ENCODE data around the gene KCNJ6.

Gene KCNJ6

DNA sequence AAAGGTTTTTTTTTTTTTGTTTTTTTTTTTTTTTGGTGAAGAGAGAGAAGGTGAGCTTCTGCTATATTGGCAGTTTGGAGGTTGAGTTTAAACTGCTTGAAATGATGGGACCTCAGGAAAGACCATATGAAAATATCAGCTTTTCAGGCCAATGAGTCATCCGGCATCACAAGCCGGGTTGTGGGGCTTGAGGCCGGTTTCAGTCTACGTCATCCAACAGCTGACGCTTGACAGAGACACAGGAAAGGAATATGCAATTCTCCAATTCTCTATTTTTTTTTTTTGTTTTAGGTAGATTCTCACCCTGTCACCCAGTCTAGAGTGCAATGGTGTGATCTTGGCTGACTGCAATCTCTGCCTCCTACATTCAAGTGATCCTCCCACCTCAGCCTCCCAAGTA lies 52.4 kb downstream of the KCNJ6 start:
- no peak for DNase-seq

DNA sequence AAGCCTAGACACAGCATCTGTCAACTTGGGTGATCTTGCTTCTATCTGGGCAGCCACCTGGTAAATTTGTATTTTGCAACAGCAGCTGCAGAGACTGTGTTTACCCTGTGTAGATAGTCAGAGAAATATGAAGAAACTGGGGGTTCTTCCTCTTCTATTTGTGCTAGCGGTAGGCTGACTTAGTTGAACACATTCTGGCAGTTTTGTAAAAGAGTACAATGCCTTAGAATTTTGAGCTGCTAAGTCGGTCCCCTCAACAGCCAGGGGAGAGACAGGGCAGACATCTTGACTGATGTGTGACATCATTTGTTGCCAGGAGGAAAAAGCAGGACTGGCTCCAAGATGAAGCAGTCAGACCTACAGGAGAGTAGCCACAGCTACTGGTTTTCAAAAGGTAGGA lies 53.7 kb downstream of the KCNJ6 start:
- DNase-seq: no peak

DNA sequence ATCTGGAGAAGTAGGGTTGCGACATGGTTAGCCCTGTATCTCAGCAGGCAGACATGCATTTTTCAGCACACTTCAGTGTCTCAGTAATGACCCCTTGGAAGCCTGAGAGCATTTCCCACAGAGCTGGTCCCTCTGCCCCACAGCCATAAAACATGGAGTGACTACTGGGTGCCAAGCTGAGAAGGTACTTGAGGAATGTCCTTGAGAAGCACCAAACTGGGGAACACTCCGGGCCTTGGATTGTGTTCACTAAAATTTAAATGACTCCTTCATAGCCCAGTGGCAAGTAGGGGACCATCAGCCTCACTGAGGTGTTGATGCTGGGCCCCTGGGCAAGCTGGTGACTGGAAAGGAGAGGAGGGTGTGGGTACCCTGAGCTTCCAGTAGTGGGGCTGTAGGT lies 54.7 kb downstream of the KCNJ6 start:
- DNase-seq: no peak

DNA sequence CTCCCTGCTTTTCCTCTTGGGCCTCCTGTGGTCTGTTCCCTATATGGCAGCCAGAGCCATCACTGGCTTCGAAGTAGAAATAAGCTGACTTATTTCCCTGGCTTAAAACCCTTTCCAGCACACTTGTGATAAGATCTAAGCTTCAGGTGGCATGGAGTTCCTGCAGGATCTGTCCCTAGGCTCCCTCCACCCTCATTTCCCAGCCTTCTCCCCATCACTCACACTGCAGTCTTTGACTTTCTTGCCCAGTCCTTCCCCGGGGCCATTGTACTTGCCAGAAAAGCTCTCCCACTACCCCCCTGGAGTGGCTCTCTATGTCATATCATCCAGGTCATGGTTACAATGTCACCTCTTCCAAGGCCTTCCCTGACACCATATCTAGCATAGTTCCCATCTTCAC lies 55.8 kb downstream of the KCNJ6 start:
- DNase-seq: no peak

DNA sequence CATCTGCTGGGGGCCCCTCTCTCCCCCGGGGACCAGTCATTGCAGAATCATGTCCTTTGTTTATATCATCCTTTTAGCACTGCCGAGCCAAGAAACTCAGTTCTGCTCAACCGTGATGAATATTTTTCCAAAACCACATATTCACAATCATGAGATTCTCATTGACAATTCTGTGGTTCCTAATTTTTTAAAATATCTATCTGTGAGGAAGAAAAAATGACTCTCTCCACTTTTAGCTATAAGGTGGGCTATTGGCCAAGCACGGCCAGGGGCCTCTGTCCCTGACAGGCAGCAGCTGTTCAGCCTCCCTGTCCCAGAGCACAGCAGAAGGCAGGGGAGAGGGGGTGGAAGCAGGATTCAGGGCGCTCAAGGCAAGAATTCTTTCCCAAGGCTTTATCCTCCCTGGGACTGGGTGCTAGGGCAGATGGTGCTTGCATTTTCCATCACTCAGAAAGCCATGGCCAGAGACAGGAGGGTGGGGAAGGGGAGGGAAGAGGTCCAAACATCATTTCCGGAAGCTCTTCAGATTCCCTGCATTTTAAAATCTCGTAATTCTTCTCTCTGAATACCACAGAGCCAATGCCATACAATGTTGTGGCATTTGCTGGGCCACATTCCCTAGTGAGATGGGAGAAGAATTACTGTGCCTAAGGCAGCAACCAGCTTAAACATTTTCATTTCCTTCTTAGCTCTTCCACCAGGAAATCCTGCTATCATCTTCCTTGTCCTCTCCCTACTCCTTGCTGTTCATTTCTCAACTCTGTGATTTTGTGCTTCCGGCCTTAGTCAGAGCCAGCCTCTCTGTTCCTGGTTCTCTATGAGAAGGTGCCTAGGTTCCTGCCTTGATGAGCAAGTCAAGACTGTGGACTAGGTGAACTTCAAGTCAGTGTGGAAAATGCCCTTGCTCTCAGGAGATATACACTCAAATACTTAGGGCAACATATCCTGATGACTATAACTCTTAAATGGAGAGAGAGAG lies 60.3 kb downstream of the KCNJ6 start:
- DNase-seq: no peak

DNA sequence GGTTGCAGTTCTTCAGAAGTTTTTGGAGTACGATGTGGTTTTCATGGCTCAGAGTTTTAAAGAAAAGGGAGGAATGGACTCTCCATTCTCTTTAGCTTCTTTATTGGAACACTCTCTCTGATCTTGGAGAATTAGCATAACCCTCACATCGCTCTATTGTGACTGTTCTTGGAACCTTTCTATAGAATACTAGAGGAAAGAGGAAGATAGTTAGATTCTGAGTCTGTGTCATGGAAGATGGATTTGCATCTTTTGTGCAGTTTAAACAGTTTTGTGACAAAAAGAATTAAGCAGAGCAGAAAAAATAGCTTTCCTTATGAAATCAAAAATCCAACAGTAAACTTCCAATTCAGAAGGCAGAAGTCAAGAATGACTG lies 61.0 kb downstream of the KCNJ6 start:
- no peak for DNase-seq

DNA sequence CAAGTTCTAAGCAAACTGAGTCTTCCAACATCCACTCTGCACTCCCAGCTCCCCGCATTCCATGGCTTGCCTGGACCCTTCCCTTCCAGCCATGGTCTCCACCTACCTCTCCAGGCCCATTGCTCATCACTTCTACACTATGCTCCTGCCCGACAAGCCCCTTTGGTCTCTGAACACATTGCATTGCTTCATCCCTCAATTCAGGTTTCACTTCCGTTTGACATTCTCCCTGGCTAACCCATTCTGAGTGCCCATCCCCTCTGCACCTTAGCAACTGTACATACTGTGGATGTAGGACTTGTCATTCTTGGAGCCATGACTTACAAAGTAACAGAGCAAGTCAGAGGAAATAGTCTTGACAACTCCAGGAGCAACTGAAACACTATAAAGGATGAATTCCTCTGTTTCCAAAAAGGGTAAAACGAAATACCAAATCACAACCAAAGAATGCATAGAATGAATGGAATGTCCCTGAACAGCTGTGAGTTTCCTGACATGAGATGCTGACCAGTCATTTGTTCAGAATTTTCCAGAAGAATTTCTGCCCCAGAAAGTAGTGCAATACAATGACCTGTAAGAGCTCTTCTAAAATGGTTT lies 66.7 kb downstream of the KCNJ6 start:
- DNase-seq: no peak

DNA sequence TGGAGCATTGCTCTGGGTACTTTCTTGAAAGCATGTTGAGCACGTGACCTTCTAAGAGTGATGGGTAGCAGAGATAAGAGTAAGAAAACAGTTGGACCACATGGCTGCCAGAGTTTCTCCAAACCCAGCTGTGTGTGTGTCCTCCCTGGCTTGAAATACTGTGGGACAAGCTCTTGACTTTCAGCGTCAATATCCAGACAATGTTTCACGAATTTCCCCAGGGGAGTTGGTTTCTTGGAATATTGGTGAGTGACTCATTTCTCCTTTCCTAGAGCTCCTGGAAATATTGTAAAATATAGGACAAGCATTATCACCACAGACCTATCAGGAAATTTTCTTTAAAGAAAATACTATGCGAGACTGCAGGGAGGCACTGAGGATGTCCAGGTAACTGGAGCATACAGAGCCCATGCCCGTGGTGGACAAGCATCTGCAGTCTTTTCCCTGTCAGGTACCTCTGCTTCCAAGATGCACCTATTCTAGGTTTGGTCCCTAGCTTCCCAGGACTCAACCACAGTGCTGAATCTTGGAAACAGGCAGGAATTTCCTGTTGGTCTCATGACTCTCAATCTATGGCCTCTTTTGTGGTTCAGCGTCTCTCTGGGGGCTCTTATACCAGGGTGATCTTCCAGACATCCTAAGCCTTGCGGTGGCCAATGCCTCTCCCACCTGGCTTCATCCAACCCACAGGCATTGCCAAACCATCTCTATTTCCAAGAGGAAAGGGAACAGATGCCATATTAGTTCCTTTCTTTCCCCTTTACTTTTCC lies 67.4 kb downstream of the KCNJ6 start:
- no peak for DNase-seq

DNA sequence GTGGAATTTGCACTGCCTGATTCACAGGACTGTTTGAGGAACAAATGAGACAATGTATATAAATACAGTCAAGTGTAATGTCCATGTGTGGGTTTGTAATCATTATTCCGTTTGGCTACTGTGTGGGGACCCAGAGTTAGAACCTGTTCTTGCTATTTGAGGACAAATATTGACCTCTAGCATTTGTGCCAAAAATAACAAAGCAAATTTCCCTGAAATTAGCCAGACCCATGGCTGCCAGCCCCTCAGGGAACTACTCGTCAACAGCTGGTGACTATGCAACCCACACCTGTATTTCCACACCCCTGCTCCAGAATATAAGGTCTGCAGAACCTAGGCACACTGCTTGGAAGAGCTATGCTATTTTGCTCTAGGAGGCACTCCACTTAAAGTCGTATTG lies 70.7 kb downstream of the KCNJ6 start:
- DNase-seq: peak; percentile 73

DNA sequence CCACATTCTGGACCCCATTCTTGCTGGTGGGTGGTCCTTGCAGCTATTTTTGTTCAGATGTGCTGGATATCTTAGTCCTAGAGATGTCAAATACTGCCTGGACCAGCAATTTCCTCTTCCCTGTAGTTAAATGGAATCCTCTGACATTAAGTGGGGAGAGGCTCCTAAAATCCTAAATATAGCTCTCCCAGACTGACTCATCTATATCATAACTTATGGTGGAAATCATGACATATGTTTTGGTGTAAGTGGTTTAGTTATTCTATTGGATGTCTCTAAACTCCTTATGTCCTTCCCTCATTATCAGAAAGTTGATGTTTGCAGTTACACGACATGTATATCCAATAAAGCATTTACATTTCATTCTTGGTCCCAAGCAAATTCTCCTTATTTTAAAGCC lies 73.1 kb downstream of the KCNJ6 start:
- no peak for DNase-seq

DNA sequence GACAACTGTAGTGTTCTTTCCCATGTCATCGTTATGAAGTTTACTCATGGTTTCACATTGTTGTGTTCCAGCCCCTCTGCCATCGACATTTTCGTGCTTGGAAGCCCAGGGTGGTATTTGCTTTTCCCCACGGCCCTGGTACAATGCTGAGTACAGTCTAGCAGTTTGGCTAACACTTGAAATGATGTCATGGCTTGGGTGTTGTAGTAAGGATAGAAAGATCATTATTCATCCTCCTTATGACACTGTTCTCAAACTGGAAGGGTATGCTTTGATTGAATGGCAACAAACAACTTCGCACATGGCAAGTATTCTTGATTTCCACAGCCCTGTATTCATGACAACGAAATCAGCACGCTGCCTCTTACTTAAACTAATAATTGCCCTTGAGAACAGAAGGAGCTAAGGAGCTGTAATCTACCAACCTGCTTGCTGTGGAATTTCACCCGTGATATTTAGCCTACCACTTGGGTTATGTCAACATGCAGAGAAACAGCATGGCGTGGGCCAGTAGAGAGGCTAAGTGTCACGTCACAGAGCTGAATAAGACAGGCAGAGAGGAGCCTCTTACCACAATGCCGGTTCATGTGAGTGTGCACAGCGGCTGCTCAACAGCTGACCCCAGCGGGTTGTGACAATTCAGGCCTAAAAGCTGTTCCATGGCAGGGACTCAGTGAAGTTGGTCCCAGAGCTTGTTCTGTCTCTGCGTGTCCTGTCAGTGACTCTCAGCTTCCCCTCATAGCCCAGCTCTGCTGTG lies 73.9 kb downstream of the KCNJ6 start:
- DNase-seq: peak; percentile 43

DNA sequence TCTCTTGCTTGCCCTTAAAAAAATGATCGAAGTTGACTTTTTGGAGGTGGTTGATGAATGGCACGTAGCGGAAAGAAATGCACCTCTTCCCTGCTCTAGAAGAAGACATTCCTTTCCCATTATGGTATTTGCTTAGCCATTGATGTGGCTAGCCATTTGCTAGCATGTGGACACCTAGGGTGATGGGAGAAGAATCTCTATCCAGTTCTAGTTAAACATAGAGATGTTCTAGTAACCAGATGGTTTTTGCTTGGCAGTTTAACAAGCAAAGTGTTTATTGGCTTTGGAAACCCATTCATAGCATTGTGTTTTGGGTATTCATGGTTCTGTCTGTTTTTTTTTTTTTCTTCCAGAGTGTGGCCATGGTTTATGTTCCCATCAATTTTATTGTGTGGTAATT lies 78.9 kb downstream of the KCNJ6 start:
- no peak for DNase-seq

DNA sequence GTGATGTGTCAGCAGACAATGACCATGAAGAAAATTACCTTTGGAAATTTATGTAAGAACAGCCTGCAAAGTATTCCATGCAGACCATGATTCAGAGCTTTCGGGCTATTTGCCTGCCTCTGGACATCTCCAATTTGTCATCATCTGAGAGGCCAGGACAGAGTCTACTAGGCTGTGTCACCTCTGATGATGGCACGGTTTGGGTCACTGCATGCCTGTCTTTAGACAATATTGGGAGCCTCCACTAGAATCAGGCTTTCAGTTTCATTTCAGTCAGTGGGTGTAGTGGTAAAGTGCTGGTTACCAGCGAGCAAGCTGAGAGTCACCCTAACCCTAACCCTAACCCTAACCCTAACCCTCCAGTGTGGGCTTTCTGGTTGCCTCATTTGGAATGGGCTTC lies 80.8 kb downstream of the KCNJ6 start:
- no peak for DNase-seq

DNA sequence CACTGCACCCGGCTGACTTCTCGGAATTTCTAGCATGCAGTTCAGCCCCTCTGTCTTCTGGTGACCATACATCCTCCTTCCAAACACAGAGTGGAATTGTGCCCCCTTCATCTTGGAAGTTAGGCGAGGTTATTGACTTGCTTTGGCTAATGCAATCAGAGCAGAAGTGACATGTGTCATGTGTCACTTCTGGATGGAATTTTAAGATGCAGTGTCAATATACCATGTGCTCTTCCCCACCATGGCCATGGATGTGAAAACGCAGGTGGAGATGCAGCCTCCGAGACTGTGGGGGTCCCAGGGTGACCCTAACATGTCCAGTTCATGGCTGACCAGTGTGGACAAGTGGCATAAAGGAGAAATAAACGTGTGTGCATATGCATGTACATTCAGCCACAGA lies 83.0 kb downstream of the KCNJ6 start:
- no peak for DNase-seq

DNA sequence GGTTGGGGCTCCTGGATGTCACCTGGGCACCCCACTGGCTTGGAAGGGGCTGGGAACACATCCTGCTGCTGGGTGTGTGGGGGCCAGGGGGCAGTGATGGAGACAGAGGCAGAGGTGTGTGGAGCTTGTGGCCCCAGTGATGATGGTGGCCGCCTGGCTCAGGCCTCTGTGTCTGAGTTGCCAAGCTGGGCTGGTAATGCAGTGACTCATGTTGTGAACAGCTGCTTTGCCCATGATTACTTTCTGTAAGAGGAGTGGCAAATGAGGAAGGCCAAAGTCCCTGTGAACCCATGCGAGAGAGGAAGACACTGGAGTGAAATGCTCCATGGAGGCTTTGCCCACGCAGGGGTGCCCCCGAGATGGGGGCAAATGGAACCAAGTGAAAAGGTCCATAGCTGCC lies 86.8 kb downstream of the KCNJ6 start:
- no peak for DNase-seq

DNA sequence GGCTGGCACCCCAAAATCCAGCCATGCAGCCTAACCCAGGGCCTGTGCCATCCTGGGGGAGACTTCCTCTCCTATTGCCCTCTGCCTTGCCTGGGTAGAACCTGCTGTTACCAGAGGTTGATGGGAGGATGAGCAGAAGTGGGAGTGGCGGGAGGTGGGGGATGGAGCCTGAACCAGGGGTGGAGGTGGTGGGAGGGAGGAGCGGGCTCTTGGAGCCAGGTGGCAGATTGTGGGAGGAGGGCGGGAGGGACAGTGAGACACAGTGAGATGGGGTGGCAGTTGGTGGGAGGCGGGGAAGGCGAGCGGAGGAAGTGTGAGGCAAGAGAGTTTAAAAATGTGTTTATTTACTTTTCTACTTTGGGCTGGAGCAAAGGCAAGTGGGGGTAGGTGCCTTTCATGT lies 87.3 kb downstream of the KCNJ6 start:
- no peak for DNase-seq

DNA sequence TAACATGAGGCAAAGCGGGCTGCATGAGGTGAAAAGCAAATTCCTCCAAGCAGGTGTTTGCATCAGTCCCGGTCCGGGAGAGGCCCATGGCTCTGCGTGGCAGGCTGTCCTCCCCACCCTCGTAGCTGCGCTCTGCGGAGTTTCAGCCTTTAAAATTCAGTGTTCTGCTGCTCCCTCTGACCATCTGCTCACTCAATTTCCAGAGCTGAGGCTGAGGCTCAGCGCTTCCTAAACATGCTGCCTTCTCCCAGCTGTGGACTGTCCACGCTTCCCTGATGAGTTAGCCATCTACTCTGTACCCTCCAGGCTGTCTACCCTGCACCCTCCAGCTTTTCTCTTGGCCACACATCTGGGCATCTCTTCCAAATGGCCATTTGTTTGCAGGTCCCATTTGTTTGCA lies 87.7 kb downstream of the KCNJ6 start:
- DNase-seq: no peak

DNA sequence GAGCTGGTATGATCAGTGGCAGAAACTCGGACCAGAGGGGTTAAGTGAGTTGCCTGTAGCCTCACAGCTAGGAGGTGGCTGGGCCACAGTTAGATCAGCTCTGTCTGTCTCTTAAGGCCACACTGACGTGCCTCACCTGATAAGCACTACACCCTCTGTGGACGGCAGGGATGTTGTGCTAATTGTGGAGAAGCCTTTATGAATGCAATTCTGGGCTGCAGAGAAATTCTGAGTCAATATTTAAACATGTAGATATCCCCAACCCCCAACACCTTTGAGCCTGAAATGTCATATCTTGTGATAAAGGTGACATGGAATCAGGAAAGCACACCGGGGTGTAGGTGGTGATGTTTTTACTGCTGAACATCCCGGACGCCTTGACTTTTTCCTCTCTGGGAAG lies 88.3 kb downstream of the KCNJ6 start:
- no peak for DNase-seq

DNA sequence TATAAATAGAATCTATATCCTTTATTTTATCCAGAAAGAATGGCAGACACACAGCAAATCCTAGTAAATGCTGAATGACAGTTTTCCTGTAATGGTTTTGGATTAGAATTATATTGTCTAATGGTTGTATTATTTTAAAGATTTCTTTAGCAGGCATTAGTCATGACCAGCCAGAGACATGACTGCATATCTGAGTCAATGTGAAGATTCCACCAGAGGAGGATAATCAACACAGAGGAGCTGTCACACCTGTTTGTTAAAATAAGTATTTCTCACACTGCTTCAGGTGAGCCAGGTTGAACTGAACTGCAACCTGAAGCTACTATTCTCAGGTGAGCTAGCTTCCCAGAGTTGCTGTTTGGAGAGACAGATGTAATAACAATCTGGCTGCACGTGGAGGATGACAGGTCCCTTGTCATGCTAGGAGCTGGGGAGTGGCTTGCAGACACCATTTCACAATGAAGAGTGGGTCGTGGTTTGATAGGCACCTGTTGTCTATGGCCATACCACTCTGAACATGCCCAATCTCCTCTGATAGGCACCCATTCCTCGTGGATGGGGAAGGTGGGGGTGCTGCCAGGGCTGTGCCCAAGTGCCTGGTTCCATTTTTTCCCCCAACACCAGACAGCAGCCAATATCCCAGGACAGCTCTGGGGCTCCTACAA lies 94.3 kb downstream of the KCNJ6 start:
- no peak for DNase-seq

DNA sequence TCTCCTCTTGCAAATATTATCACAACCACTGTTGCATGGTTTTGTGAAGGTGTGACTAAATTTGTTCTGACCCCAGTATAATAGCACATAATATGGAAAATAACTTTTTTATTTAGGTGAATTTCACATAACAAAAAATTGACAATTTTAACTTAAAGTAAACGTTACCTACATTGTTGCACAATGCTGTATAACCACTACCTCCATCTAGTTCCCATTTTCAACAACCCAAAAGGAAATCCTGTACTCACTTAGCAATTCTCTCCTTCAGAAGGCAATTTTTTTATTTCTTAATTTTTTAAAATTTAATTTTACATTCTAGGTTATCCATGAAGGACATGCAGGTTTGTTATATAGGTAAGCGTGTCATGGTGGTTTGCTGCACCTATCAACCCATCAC lies 95.2 kb downstream of the KCNJ6 start:
- no peak for DNase-seq

DNA sequence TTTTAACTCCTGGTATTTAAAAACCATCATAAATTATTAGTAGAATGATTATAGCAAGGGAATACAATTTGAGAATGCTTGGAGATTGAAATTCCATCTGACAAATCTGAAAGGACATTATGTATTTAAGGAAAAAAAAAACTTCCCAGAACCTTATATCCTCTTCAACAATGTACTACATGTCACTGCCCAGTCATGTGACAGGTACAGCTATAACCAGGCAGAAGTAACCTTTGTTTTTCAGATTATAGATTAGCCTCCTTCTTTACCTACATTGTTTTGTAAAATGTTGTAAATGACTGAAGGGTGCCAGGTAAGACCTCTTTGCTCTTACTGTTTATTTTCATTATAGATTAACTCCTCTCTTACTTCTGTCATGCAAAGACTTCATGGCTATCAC lies 96.9 kb downstream of the KCNJ6 start:
- DNase-seq: no peak

DNA sequence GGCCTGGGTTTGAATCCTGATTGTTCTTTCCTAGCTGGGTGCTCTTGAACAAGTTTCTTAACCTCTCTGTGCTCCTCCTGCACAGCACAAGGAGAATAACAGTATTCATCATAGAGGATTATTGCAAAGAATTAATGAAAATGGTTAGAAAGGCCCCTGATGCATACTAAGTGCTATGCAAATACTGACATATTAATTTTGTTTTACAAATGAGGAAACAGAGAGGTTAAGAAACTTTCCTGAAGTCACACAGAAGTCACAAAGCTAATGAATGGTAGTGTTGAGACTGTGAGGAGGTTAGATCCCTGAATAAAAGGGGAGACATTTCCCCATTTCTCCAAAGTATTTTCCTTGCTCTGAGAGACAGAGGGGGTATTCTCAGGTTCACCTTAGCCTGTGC lies 99.0 kb downstream of the KCNJ6 start:
- DNase-seq: no peak

DNA sequence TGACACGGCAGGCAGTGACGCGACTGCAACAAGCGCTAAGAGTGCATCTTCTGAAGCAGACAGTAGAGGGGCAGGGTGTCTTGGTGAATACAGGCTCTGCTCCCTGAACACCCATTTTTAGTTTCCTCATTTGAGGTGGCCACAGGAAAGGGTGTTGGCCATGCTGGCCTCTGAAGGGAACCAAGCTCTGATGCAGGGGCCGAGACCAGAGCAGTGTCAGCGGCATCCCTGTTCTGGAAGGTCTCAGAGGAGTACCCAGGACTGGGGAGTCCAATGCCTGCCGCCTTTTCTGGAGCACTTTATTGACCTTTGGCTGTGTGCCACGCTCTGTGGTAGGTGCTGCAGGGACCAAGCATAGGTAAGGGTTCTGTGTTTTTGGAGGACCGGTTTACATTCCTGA lies 100.4 kb downstream of the KCNJ6 start:
- no peak for DNase-seq

Data from NCI-H2029 treated with DMSO at 0.1 percent for 48 hours (cell line).